Activated T-cell treated with anti-CD3 and anti-CD28 coated beads, Interleukin-2, amount 50 U/mL, for 72 hours (primary cell): ENCODE measurements around the gene PBX1. TPM values are rescaled to one million over a fixed set of nuclear protein-coding genes. Genes with fewer than 3 reads are reported as not detected.
A peak's percentile ranks its signal among the peaks of the same experiment; 100 is the strongest.

Experiments
- ATAC-seq, 2 donors: fragments of 150-1000 bp; cut with Tn5 transposase; replicated peaks in 1 of 2; 2 replicates each; pipeline ENCODE4 v1.10.0; 2021; ENCODE audit warnings: moderate library complexity in 2 of 2, mild to moderate bottlenecking in 1 of 2
- DNase-seq, 2 donors: peaks; one replicate each; pipeline ENCODE4 v3.0.0; 2021 to 2022; ENCODE audit warnings: mixed read lengths in 1 of 2
- H3K27ac Mint-ChIP-seq: one replicate; pipeline ENCODE4 v1.8.0; 2022; ENCODE audit warnings: mild to moderate bottlenecking, moderate library complexity, mixed read lengths
- H3K27me3 Mint-ChIP-seq: one replicate; pipeline ENCODE4 v1.8.0; 2022; ENCODE audit warnings: low read depth, mixed read lengths
- H3K36me3 Mint-ChIP-seq, 2 donors: one replicate each; pipeline ENCODE4 v1.8.0; 2022; ENCODE audit warnings: mixed read lengths in 2 of 2, mild to moderate bottlenecking in 1 of 2; ENCODE audit not compliant: insufficient read depth in 2 of 2
- H3K4me1 Mint-ChIP-seq: one replicate; pipeline ENCODE4 v1.8.0; 2022; ENCODE audit warnings: low read depth, mixed read lengths
- H3K4me3 Mint-ChIP-seq, 2 donors: one replicate each; pipeline ENCODE4 v1.8.0; 2022; ENCODE audit warnings: mild to moderate bottlenecking in 2 of 2, mixed read lengths in 2 of 2, moderate library complexity in 2 of 2
- H3K9me3 Mint-ChIP-seq, 2 donors: one replicate each; pipeline ENCODE4 v1.8.0; 2022; ENCODE audit warnings: mixed read lengths in 2 of 2
- total RNA-seq, 2 donors: library from RNA; stranded (reverse); gene quantifications; one replicate each; pipeline ENCODE4 v1.2.3, GENCODE V29; 2022

PBX1 gene
- total RNA-seq, 2 donors from 2014 or later, result 0.62 to 0.74 TPM

DNA sequence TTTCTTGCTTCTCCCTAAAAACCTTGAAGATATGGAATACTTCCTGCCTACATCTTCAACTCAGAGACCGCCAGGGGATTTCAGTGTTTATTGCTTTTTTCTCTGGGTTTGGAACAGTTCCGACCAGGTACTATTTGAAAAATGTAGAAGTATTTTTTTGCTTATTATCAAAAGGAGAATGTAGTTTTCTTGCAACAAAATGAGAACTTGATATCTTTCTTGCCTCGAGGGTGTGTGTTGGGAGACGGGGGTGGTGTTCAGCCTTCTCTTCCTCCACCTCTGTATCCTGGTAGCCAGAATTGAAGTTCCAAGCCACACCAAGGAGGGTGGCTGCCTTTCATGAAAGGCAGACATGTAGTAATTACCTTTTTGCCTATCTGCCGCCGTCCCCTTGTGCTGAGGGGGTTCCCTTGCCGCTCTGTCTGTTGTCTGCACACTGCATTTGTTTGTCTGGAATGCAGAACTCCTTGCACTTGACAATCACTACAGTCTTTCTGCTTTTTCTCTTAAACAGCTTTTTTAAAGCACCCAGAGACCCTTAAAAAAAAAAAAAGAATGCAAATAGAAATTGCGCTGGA, 212.1 kb downstream of the PBX1 start:
- Mint-ChIP-seq H3K4me1 (no peaks in the 10 kb centered on the region), H3K4me3 (no peak overlapping the region), H3K36me3 (no peaks in the 10 kb centered on the region), H3K27me3 (peaks cover 15% of the 10 kb centered on the region), H3K27ac (no peak overlapping the region), H3K9me3 (peaks cover 0 to 4% of the 10 kb centered on the region in 2 donors)
- DNase-seq, result no peak
- no peak for ATAC-seq

DNA sequence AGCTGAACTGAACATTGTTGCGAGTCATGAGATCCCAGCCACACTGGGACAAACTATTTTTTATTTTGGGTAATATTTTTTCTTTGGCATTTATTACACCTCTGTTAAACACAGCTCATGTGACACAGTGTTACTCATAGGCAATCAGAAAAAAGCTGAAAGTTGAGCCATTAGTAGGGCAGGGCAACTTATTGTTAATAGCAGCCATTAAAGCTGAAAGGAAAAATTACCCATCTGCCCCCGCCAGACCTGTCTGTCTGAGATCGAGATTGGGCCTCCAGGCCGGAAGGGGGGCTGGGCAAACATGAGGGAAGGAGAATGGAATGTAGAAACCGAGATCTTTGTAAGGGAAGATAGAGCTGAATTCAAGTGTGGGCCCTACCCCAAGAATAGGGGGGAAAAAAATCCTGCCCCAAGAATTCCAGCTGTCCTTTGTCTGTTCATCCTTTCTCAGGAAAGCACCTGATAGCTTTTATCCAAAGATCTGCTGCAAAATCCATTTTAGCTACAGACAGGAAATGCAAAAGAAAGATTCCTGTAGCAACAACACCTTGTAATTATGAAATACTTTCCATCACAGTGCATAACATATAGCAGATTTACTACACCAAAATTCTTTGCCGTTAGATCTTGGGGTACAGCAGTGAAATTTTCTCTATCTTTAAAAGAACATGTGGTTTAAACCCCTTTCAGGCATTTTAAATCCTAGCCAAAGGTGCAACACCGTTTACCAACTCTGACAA, 212.8 kb downstream of the PBX1 start:
- no peak overlapping the region for H3K4me3 Mint-ChIP-seq
- H3K27ac Mint-ChIP-seq, result no peak overlapping the region
- no peaks in the 10 kb centered on the region for H3K4me1 Mint-ChIP-seq
- H3K36me3 Mint-ChIP-seq, result no peaks in the 10 kb centered on the region
- ATAC-seq (no peak), DNase-seq (no peak)
- peaks cover 15% of the 10 kb centered on the region for H3K27me3 Mint-ChIP-seq
- H3K9me3 Mint-ChIP-seq, result peaks cover 0 to 4% of the 10 kb centered on the region in 2 donors

DNA sequence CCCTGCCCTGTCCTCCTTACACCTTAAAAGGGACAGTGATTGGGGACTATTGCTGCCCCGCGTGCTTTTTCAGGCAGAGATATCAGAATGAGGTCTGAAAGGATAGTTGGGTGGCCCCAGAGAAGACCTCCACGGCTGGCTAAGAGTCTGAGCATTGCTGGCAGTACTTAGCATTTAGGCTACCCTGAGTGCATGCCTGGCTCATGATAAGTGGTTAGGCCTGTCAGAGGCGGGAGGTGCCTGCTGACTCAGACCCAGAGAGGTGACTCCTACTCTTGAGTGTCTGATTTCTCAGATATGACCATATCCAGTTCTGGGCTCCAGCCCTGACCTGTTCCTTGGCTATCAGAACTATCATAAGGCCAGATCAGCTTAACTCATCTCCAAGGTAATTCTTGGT, 213.7 kb downstream of the PBX1 start:
- no peaks in the 10 kb centered on the region for H3K4me1 Mint-ChIP-seq
- H3K4me3 Mint-ChIP-seq, result no peak overlapping the region
- peaks cover 0 to 4% of the 10 kb centered on the region in 2 donors for H3K9me3 Mint-ChIP-seq
- ATAC-seq (peak; percentile 83 to 96), DNase-seq (peak; percentile 27 to 36)
- H3K27ac Mint-ChIP-seq, result no peak overlapping the region
- H3K27me3 Mint-ChIP-seq, result peaks cover 15% of the 10 kb centered on the region
- H3K36me3 Mint-ChIP-seq, result no peaks in the 10 kb centered on the region

DNA sequence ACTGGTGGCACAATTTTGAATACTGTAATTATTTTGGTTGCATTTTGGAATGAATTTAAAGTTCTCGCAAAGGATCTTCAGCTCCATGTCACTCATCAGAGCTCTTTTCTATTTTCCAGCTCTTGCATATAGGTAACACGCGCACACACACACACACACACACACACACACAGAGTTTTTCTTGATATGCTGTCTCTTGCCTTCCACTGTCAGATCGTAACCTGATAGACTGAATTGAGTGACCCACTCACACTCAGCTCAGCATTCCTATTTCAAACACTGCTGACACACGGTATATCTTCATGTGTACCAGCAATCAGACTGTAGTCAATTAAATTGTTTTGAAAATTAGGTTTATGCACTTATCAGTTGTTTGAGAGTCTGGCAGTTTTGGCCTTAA, 214.1 kb downstream of the PBX1 start:
- H3K36me3 Mint-ChIP-seq, result no peaks in the 10 kb centered on the region
- no peak for ATAC-seq
- no peaks in the 10 kb centered on the region for H3K4me1 Mint-ChIP-seq
- H3K27ac Mint-ChIP-seq, result no peak overlapping the region
- no peak overlapping the region for H3K4me3 Mint-ChIP-seq
- DNase-seq, result no peak
- H3K9me3 Mint-ChIP-seq, result peaks cover 0 to 4% of the 10 kb centered on the region in 2 donors
- H3K27me3 Mint-ChIP-seq, result peaks cover 15% of the 10 kb centered on the region

DNA sequence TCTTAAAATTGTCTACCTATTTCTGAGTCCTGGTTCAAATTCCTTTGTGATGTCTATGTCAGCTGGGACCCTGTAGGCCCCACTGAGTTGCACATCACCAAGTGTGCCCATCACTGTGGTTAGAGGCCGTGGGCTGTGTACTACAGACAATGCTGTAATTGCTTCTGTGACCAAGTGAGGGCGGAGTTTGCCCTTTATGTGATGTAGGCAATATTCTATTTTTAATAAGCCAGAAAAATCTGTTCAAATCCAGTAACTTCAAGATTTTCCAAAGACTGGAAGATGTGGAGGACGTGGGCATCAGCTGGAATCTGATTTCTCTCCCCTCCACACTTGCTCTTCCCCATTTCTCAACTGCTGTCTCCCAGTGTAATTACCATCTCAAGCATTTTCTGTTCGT, 215.4 kb downstream of the PBX1 start:
- Mint-ChIP-seq H3K4me1 (no peaks in the 10 kb centered on the region), H3K27me3 (peaks cover 15% of the 10 kb centered on the region), H3K27ac (no peak overlapping the region), H3K36me3 (no peaks in the 10 kb centered on the region), H3K9me3 (no peaks in the 10 kb centered on the region), H3K4me3 (no peak overlapping the region)
- DNase-seq (no peak), ATAC-seq (no peak)

DNA sequence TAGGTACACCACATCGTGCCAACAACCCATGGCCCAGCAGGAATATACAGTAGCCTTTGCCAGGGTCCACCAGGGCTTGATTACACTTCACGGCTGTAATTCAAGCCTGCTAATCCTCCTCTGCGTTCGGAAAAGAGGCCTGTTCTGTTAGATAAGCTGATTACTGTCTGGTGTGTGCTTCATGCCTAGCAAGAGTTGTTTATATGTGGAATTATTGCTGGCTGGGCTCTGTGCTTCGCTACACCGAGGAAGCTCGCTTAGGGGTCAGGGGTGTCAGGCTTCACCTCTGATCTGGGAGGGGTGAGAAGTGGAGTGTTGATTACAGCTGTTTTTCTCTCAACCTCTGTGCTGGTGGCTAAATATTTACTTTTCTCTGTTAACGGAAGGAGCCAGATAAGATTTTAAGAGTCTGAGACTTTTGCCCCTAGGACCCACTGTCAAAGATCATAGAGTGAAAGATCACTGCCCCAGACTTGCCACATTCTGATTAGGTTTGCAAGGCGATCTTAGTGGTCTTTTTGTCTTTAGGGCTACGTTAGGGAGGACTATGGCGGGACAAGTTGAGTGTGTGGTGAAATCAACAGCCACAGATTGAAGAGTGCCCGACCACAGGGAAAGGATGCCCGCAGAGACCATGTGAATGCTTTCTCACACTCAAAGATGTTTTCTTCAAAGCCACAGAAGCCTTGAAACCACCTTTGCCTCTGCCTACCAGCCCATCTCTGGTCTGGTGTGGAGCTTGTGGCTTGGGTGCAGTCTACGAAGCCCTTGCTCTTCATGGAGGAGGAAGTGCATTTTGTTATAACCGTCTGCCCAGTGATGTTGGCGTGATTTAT, 216.1 kb downstream of the PBX1 start:
- peaks cover 15% of the 10 kb centered on the region for H3K27me3 Mint-ChIP-seq
- no peak overlapping the region for H3K27ac Mint-ChIP-seq
- no peak for DNase-seq
- ATAC-seq, result no peak
- no peaks in the 10 kb centered on the region for H3K36me3 Mint-ChIP-seq
- H3K4me3 Mint-ChIP-seq, result no peak overlapping the region
- H3K4me1 Mint-ChIP-seq, result no peaks in the 10 kb centered on the region
- H3K9me3 Mint-ChIP-seq, result no peaks in the 10 kb centered on the region

DNA sequence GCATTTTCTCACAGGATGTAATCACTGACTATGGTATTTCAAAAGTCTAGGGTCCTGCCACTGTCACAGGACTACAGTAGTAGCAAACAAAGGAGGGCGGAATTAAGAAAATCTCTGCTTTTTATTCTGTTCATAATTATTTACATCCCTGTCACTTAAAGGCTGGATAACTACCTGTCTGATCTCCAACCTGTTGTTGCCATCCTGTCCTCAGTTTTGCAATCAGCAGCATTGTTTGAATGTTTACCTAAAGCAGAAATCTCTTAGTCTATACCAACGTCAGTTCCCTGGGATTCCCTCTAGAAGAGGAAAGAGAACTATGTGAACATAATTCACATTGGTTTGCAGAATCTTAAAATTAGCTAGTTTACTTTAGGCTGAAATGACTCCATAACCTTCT, 218.5 kb downstream of the PBX1 start:
- Mint-ChIP-seq H3K4me3 (no peak overlapping the region), H3K27me3 (peaks cover 15% of the 10 kb centered on the region), H3K9me3 (no peaks in the 10 kb centered on the region), H3K4me1 (no peaks in the 10 kb centered on the region), H3K27ac (no peak overlapping the region), H3K36me3 (no peaks in the 10 kb centered on the region)
- no peak for DNase-seq
- no peak for ATAC-seq

DNA sequence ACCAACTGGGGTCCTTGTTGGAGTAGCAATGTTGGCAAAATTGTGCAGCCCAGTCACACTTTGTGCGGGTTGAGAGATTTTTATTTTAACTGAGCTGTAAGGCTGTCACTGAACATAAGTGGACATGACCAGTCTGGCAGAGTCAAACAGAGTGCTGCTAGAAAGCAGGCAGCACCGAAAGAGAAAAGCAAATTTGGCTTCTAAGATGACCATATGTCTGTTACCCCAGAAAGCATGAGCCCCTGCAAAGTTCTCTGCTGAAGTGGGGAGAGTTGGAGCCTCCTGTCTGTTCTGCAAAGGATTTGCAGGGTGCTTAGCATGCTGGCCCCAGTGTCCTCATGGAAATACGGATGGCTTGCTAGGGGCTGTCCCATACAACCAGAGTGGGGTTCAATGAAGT, 220.4 kb downstream of the PBX1 start:
- no peak overlapping the region for H3K4me3 Mint-ChIP-seq
- no peaks in the 10 kb centered on the region for H3K9me3 Mint-ChIP-seq
- no peaks in the 10 kb centered on the region for H3K36me3 Mint-ChIP-seq
- H3K4me1 Mint-ChIP-seq, result no peaks in the 10 kb centered on the region
- H3K27ac Mint-ChIP-seq, result no peak overlapping the region
- no peak for DNase-seq
- ATAC-seq, result no peak
- peaks cover 9% of the 10 kb centered on the region for H3K27me3 Mint-ChIP-seq

DNA sequence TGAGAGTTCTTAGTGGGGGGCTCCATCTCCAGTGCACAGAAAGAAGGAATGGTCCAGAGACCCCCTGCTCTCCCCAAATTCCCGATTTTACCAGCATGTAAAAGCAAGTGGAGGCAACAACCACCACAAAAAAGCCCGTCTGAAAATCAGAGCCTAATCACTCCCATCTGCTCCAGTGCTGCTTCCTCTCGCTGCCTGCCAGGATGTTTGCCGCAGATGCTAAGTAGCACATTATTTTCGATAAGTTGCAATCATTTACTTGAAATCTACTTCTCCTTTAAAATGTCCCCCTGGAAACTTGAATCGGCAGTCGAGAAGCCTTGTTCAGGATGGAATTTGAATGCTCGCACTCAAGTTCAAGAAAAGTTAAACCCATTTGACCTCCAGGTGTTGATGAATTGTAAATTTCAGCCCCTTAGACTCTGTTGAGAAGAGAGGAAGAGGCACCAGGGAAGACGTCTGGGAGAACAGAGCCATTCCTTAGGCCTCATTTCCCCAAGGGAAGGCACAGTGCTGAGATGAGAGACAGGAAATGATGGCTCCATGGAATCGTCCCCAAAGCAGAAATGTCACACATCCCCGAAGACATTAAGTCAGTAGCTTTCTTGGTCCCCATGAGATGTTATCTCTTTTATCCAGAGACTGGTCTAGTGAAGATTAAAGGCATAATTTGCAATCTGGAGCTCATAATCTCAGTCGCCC, 221.3 kb downstream of the PBX1 start:
- no peak for DNase-seq
- H3K9me3 Mint-ChIP-seq, result no peaks in the 10 kb centered on the region
- no peak overlapping the region for H3K4me3 Mint-ChIP-seq
- no peaks in the 10 kb centered on the region for H3K4me1 Mint-ChIP-seq
- H3K36me3 Mint-ChIP-seq, result no peaks in the 10 kb centered on the region
- no peak for ATAC-seq
- H3K27me3 Mint-ChIP-seq, result peaks cover 2% of the 10 kb centered on the region
- H3K27ac Mint-ChIP-seq, result no peak overlapping the region

DNA sequence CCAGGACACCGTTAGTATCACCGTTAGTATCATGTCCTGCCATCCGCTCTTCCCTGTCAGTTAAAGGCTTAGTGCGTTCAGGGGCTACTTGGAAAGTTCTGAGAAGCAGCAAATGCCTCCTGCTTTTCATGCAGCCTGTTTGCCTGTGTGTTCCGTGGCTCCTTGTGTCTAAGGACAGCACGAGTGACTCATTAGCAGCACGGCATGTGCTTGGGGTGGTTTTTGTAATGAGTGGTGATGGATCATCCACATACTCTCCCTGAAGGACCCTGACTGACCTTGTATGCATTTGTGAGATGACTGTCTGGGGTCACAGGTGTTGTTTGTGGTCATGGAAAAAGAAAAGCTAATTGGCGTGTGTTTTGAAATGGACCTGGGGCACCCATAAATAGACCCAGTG, 221.9 kb downstream of the PBX1 start:
- no peaks in the 10 kb centered on the region for H3K27me3 Mint-ChIP-seq
- no peaks in the 10 kb centered on the region for H3K36me3 Mint-ChIP-seq
- no peak overlapping the region for H3K27ac Mint-ChIP-seq
- ATAC-seq (no peak), DNase-seq (no peak)
- H3K4me3 Mint-ChIP-seq, result no peak overlapping the region
- H3K4me1 Mint-ChIP-seq, result no peaks in the 10 kb centered on the region
- H3K9me3 Mint-ChIP-seq, result no peaks in the 10 kb centered on the region

DNA sequence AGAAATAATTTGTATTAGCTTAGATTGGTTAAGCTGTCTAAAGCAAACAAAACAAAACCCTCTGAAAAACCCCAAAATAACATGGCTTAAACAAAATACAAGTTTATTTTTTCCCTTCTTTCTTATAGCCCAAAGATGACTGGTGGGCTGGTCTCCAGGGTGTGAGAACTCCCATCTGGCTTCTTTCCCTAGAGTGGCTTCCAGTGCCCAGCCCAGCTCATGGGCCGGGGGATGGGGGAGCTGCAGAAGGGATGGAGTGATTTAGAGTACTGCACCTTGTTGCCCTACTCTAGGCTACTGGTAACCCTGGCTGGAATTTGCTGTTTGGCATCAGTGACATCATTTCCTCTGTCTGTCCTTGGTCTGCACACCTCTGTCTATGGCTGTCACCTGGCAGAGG, 223.0 kb downstream of the PBX1 start:
- H3K27ac Mint-ChIP-seq, result no peak overlapping the region

DNA sequence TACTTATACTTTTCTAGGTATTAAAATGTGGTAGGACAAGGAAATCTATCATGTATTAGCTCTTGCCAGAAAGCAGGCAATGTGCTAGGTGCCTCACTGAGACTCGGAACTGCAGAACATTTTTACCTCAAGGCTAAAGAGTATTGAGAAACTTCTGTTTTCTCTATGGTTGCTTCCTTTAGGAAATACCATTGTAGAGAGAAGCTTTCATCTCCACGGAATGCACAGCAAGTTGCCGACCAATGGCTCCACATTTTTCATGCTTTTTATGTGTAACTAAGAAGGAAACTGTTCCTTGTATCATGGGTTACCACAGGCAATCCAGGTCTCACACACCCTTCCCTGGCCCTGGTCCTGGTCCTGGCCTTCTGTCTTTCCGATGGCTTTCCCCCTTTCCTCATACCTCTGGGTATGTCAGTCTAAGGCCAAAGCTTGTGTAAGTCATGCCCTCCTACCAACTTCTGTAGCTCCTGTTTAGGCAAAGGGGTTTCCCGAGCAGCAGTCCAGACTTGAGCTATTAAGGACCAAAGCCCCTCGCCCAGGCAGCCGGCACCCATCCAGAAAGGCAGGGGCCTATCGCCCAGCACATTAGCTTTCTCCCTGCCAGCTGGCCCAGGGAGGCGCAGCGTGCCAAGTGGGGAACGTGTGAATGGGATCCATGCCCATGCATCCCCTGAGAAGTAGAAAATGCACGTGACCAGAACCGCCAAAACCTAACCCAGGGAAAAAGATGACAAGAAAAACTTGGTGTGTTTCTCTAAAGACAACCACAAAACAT, 225.0 kb downstream of the PBX1 start:
- no peak overlapping the region for H3K4me3 Mint-ChIP-seq
- peaks cover 8% of the 10 kb centered on the region for H3K27me3 Mint-ChIP-seq
- H3K36me3 Mint-ChIP-seq, result no peaks in the 10 kb centered on the region
- H3K4me1 Mint-ChIP-seq, result no peaks in the 10 kb centered on the region
- no peaks in the 10 kb centered on the region for H3K9me3 Mint-ChIP-seq
- ATAC-seq (no peak), DNase-seq (no peak)
- H3K27ac Mint-ChIP-seq, result no peak overlapping the region

More for the DNA sequence above, 223.0 kb downstream of the PBX1 start:
- H3K36me3 Mint-ChIP-seq, result no peaks in the 10 kb centered on the region
- DNase-seq, result no peak
- H3K4me3 Mint-ChIP-seq, result no peak overlapping the region
- no peak for ATAC-seq
- H3K9me3 Mint-ChIP-seq, result no peaks in the 10 kb centered on the region
- no peaks in the 10 kb centered on the region for H3K4me1 Mint-ChIP-seq
- H3K27me3 Mint-ChIP-seq, result peaks cover under 1% of the 10 kb centered on the region
